DMS79 treated with DMSO at 0.1 percent for 48 hours (cell line): ENCODE data around the gene GJD3.
A peak's percentile ranks its signal among the peaks of the same experiment; 100 is the strongest.

Experiments
- DNase-seq: peaks from one replicate; lab custom pipeline; 2025; lab: John Stamatoyannopoulos, UW

GJD3 gene

GRCh38 chr17:40351359-40352236 is 12.9 kb downstream of the GJD3 start:
- DNase-seq, result peak; percentile 7

GRCh38 chr17:40350689-40351358 is 13.7 kb downstream of the GJD3 start:
- no peak for DNase-seq

- no peak for DNase-seq
These were observed 14.4 kb downstream of the GJD3 start for GRCh38 chr17:40349895-40350688.

- DNase-seq, result no peak
These were observed 15.1 kb downstream of the GJD3 start for GRCh38 chr17:40349477-40349894.

- peak; percentile 62 for DNase-seq
These were observed 15.7 kb downstream of the GJD3 start for GRCh38 chr17:40348562-40349476.

- DNase-seq, result no peak
These were observed 16.4 kb downstream of the GJD3 start for GRCh38 chr17:40348136-40348504.

- DNase-seq, result no peak
These were observed 17.0 kb downstream of the GJD3 start for GRCh38 chr17:40347319-40348135.

- no peak for DNase-seq
These were observed 17.8 kb downstream of the GJD3 start for GRCh38 chr17:40346765-40347158.

GRCh38 chr17:40345994-40346764 is 18.4 kb downstream of the GJD3 start:
- no peak for DNase-seq

- peak; percentile 44 for DNase-seq
These were observed 19.2 kb downstream of the GJD3 start for GRCh38 chr17:40345161-40345993.

GRCh38 chr17:40344421-40345160 is 19.9 kb downstream of the GJD3 start:
- DNase-seq, result no peak

- no peak for DNase-seq
These were observed 21.1 kb downstream of the GJD3 start for GRCh38 chr17:40343219-40344119.

- DNase-seq, result no peak
These were observed 21.9 kb downstream of the GJD3 start for GRCh38 chr17:40342504-40343218.

GRCh38 chr17:40341808-40342503 is 22.6 kb downstream of the GJD3 start:
- DNase-seq, result peak; percentile 29

GRCh38 chr17:40340880-40341807 is 23.4 kb downstream of the GJD3 start:
- peak; percentile 29 for DNase-seq
